HG02885 (cell line): Measurements from ENCODE around the gene WDR31.

Experiments used
- ATAC-seq: cut with Tn5 transposase; IDR thresholded peaks from one replicate; pipeline ENCODE4 v1.9.1; 2021; ENCODE audit warnings: mild to moderate bottlenecking; ENCODE audit not compliant: unreplicated experiment, poor library complexity

The WDR31 gene

GRCh38 chr9:113343732-113344231 is 3.7 kb upstream of the WDR31 start:
- ATAC-seq = no peak

GRCh38 chr9:113341712-113342410 is 1.8 kb upstream of the WDR31 start:
- no peak for ATAC-seq

GRCh38 chr9:113337714-113338113 is 2.4 kb downstream of the WDR31 start:
- no peak for ATAC-seq

GRCh38 chr9:113331780-113332179 is 8.3 kb downstream of the WDR31 start:
- no peak for ATAC-seq

- ATAC-seq = no peak
Observed at GRCh38 chr9:113328045-113328782, 11.9 kb downstream of the WDR31 start.

GRCh38 chr9:113326230-113326629 is 13.8 kb downstream of the WDR31 start:
- ATAC-seq = no peak

GRCh38 chr9:113322671-113323070 is 17.4 kb downstream of the WDR31 start:
- no peak for ATAC-seq

GRCh38 chr9:113320051-113320450 is 20.0 kb downstream of the WDR31 start:
- no peak for ATAC-seq

GRCh38 chr9:113319054-113319453 is 21.0 kb downstream of the WDR31 start:
- no peak for ATAC-seq

GRCh38 chr9:113317777-113318176 is 22.3 kb downstream of the WDR31 start:
- ATAC-seq = no peak

GRCh38 chr9:113316030-113316429 is 24.0 kb downstream of the WDR31 start:
- no peak for ATAC-seq

GRCh38 chr9:113315231-113315630 is 24.8 kb downstream of the WDR31 start:
- ATAC-seq = no peak

- no peak for ATAC-seq
Observed at GRCh38 chr9:113313261-113313660, 26.8 kb downstream of the WDR31 start.

- ATAC-seq = no peak
Observed at GRCh38 chr9:113311961-113312360, 28.1 kb downstream of the WDR31 start.

- no peak for ATAC-seq
Observed at GRCh38 chr9:113310538-113310937, 29.5 kb downstream of the WDR31 start.

- ATAC-seq = no peak
Observed at GRCh38 chr9:113309204-113309813, 30.8 kb downstream of the WDR31 start.

GRCh38 chr9:113307396-113307975 is 32.6 kb downstream of the WDR31 start:
- ATAC-seq = no peak

GRCh38 chr9:113306566-113306965 is 33.5 kb downstream of the WDR31 start:
- no peak for ATAC-seq

- ATAC-seq = no peak
Observed at GRCh38 chr9:113302792-113303418, 37.2 kb downstream of the WDR31 start, which contains the start of gene RNF183. TSS of gene RNF183 (minus strand) at chr9:113303376. CDS start at chr9:113298184, 5,192 bp downstream.

- ATAC-seq = no peak
Observed at GRCh38 chr9:113301548-113301947, 38.5 kb downstream of the WDR31 start.
